H1 (cell line): Measurements from ENCODE around the gene ST3GAL3. TPM values are rescaled to one million over a fixed set of nuclear protein-coding genes. Genes with fewer than 3 reads are reported as not detected.

Experiments used
- CTCF ChIA-PET: fragments of 300-600 bp; sonication (Branson Sonifier 250); formaldehyde crosslinking; loops from one replicate; lab custom pipeline; 2021; ENCODE audit not compliant: partially characterized antibody; lab: Charles Lee
- POLR2A ChIA-PET: fragments of 300-600 bp; sonication (Branson Sonifier 250); formaldehyde crosslinking; loops from one replicate; lab custom pipeline; 2021; ENCODE audit warnings: inconsistent platforms; ENCODE audit not compliant: partially characterized antibody; lab: Charles Lee
- DNase-seq, 2 experiments: peaks; one replicate each; pipeline versions ENCODE4 v3.0.0 to v3.0.0-alpha.2; 2010 to 2022; ENCODE audit warnings: low spot score in 2 of 2, low read depth in 1 of 2, mixed read lengths in 1 of 2
- FAIRE-seq: peaks from 2 replicates; lab custom pipeline; 2011; peaks lifted over from hg19 to GRCh38; lab: Jason Lieb, UNC
- H2AFZ ChIP-seq: 2 replicates; pipeline ENCODE4 v1.8.1; 2012; ENCODE audit warnings: low read length, inconsistent platforms
- H2AK5ac ChIP-seq: 2 replicates; pipeline ENCODE4 v1.6.1; 2013; ENCODE audit warnings: low read depth, low read length
- H2BK120ac ChIP-seq: replicated peaks from 2 replicates; pipeline ENCODE3; 2013; ENCODE audit warnings: low read depth, low read length, inconsistent platforms
- H2BK12ac ChIP-seq: 2 replicates; pipeline ENCODE4 v1.6.1; 2013; ENCODE audit warnings: low read depth, low read length
- H2BK15ac ChIP-seq: 2 replicates; pipeline ENCODE4 v1.6.1; 2013; ENCODE audit warnings: low read length
- H2BK20ac ChIP-seq: 2 replicates; pipeline ENCODE4 v1.6.1; 2013; ENCODE audit warnings: low read length
- H2BK5ac ChIP-seq: 2 replicates; pipeline ENCODE4 v1.6.1; 2013; ENCODE audit warnings: low read depth, low read length
- H3K14ac ChIP-seq: 2 replicates; pipeline ENCODE4 v1.6.1; 2013; ENCODE audit warnings: inconsistent platforms; ENCODE audit not compliant: insufficient read length
- H3K18ac ChIP-seq: 2 replicates; pipeline ENCODE4 v1.6.1; 2013; ENCODE audit warnings: low read length; ENCODE audit errors: extremely low read depth
- H3K23ac ChIP-seq: 2 replicates; pipeline ENCODE4 v1.6.1; 2013; ENCODE audit warnings: inconsistent platforms; ENCODE audit not compliant: insufficient read length
- H3K23me2 ChIP-seq: 2 replicates; pipeline ENCODE4 v1.6.1; 2013; ENCODE audit warnings: low read depth, low read length
- H3K27ac ChIP-seq: 2 replicates; pipeline ENCODE4 v1.6.1; 2011; ENCODE audit warnings: low read depth, low read length, inconsistent platforms
- H3K27me3 ChIP-seq, 4 experiments: replicated peaks in 1 of 4; 1 replicate in 1 of 4; 2 replicates in 3 of 4; pipeline versions ENCODE4 v1.6.1 to v1.8.1; 2011 to 2013; ENCODE audit warnings: low read length in 3 of 4, mild to moderate bottlenecking in 3 of 4, inconsistent platforms in 2 of 4, mixed read lengths in 2 of 4, moderate library complexity in 1 of 4; ENCODE audit not compliant: control insufficient read depth in 3 of 4, insufficient read depth in 3 of 4; ENCODE audit errors: extremely low read depth in 1 of 4
- H3K36me3 ChIP-seq, 4 experiments: 2 replicates each; pipeline versions ENCODE4 v1.6.1 to v1.8.1; 2011 to 2013; ENCODE audit warnings: mild to moderate bottlenecking in 4 of 4, low read length in 3 of 4, moderate library complexity in 2 of 4, control low read depth in 1 of 4, inconsistent platforms in 1 of 4; ENCODE audit not compliant: insufficient read depth in 4 of 4, control insufficient read depth in 2 of 4
- H3K4ac ChIP-seq: replicated peaks from 2 replicates; pipeline ENCODE3; 2013; ENCODE audit warnings: low read length, low read depth, mixed read lengths, inconsistent platforms; ENCODE audit not compliant: insufficient read length
- H3K4me1 ChIP-seq, 4 experiments: replicated peaks in 1 of 4; 1 replicate in 1 of 4; 2 replicates in 3 of 4; pipeline versions ENCODE4 v1.6.1 to v1.8.1; 2011 to 2013; ENCODE audit warnings: low read length in 3 of 4, inconsistent platforms in 2 of 4, mixed read lengths in 1 of 4; ENCODE audit not compliant: insufficient read depth in 4 of 4, control insufficient read depth in 3 of 4
- H3K4me2 ChIP-seq, 2 experiments: 2 replicates each; pipeline versions ENCODE4 v1.6.1 to v1.8.1; 2011 to 2013; ENCODE audit warnings: low read depth in 2 of 2, low read length in 2 of 2, control low read depth in 1 of 2, inconsistent platforms in 1 of 2, mild to moderate bottlenecking in 1 of 2; ENCODE audit not compliant: insufficient read depth in 1 of 2
- H3K4me3 ChIP-seq, 4 experiments: fragments of 200-600, 300-600 bp in 1 of 4; sonication (generic), shearing (Covaris generic), sonication (Bioruptor Twin) in 1 of 4; 2 replicates each; pipeline versions ENCODE4 v1.5.1 to v1.8.1; 2011 to 2016; ENCODE audit warnings: low read length in 4 of 4, low read depth in 3 of 4, control low read depth in 2 of 4, inconsistent platforms in 2 of 4, mild to moderate bottlenecking in 2 of 4, mixed read lengths in 1 of 4, moderate library complexity in 1 of 4; ENCODE audit not compliant: insufficient read depth in 2 of 4; ENCODE audit errors: extremely low read depth in 1 of 4
- H3K56ac ChIP-seq: replicated peaks from 2 replicates; pipeline ENCODE3; 2013; ENCODE audit warnings: low read depth, mild to moderate bottlenecking, mixed read lengths, low read length, inconsistent platforms; ENCODE audit not compliant: insufficient read length
- H3K79me1 ChIP-seq: 2 replicates; pipeline ENCODE4 v1.6.1; 2013; ENCODE audit warnings: low read depth, low read length, control low read depth
- H3K79me2 ChIP-seq, 2 experiments: 2 replicates each; pipeline versions ENCODE4 v1.6.1 to v1.8.1; 2012 to 2013; ENCODE audit warnings: low read length in 2 of 2, mild to moderate bottlenecking in 2 of 2, inconsistent platforms in 1 of 2; ENCODE audit not compliant: insufficient read depth in 2 of 2, control insufficient read depth in 1 of 2
- H3K9ac ChIP-seq, 4 experiments: replicated peaks in 1 of 4; 1 replicate in 1 of 4; 2 replicates in 3 of 4; pipeline versions ENCODE4 v1.6.1 to v1.8.1; 2011 to 2013; ENCODE audit warnings: low read depth in 3 of 4, low read length in 3 of 4, control low read depth in 2 of 4, mild to moderate bottlenecking in 2 of 4, moderate library complexity in 2 of 4, inconsistent platforms in 1 of 4; ENCODE audit errors: extremely low read depth in 1 of 4
- H3K9me3 ChIP-seq, 2 experiments: 2 replicates each; pipeline versions ENCODE4 v1.6.1 to v1.8.1; 2012 to 2013; ENCODE audit warnings: mild to moderate bottlenecking in 2 of 2, moderate library complexity in 2 of 2, control low read depth in 1 of 2, inconsistent platforms in 1 of 2, low read depth in 1 of 2, low read length in 1 of 2, mixed read lengths in 1 of 2; ENCODE audit not compliant: insufficient read depth in 2 of 2
- H4K20me1 ChIP-seq, 2 experiments: replicated peaks in 1 of 2; 2 replicates each; pipeline versions ENCODE3 to v1.8.1; 2011 to 2013; ENCODE audit warnings: inconsistent platforms in 2 of 2, low read length in 2 of 2, mild to moderate bottlenecking in 1 of 2; ENCODE audit not compliant: insufficient read depth in 2 of 2, control insufficient read depth in 1 of 2
- H4K5ac ChIP-seq: 2 replicates; pipeline ENCODE4 v1.6.1; 2013; ENCODE audit warnings: low read length, low read depth, mixed read lengths, inconsistent platforms; ENCODE audit not compliant: insufficient read length
- H4K8ac ChIP-seq: 2 replicates; pipeline ENCODE4 v1.8.0; 2013; ENCODE audit warnings: mild to moderate bottlenecking, moderate library complexity, low read length, inconsistent platforms; ENCODE audit not compliant: insufficient read depth; ENCODE audit errors: extremely low read depth
- H4K91ac ChIP-seq: replicated peaks from 2 replicates; pipeline ENCODE3; 2013; ENCODE audit warnings: low read length, mixed read lengths, inconsistent platforms; ENCODE audit not compliant: insufficient read length
- CHD1 ChIP-seq: IDR thresholded peaks from 2 replicates; pipeline ENCODE4 v1.6.1; 2012; ENCODE audit warnings: low read depth, low read length, improper control_type of control experiment
- E2F6 ChIP-seq: IDR thresholded peaks from 2 replicates; pipeline ENCODE4 v1.6.1; 2012; ENCODE audit warnings: inconsistent platforms
- KDM4A ChIP-seq: IDR thresholded peaks from one replicate; pipeline ENCODE4 v1.7.1; 2012; ENCODE audit warnings: low read depth, mild to moderate bottlenecking, moderate library complexity, low read length, inconsistent platforms; ENCODE audit not compliant: severe bottlenecking
- POU5F1 ChIP-seq: IDR thresholded peaks from 2 replicates; pipeline ENCODE4 v1.6.1; 2011; ENCODE audit warnings: low read depth, mild to moderate bottlenecking, low read length, moderate library complexity
- WGBS, 2 experiments: shearing (Covaris generic) in 1 of 2; methylation state at CpG; one replicate each; pipeline versions ENCODE4 v1.1.6 to v1.1.7; 2013 to 2015; ENCODE audit warnings: low lambda C conversion rate in 2 of 2, mixed read lengths in 2 of 2, inconsistent platforms in 1 of 2, low coverage in 1 of 2, missing lambda C conversion rate in 1 of 2; ENCODE audit not compliant: insufficient replicate concordance in 2 of 2, insufficient coverage in 1 of 2, insufficient read length in 1 of 2; ENCODE audit errors: extremely low coverage in 1 of 2, missing lambda C conversion rate in 1 of 2; 5-methylcytosine and 5-hydroxymethylcytosine counted together
- polyA plus RNA-seq, 7 experiments: library from polyadenylated mRNA; depleted of rRNA in 3 of 7; stranded (reverse) in 5 of 7; unstranded in 2 of 7; fragments of >200 nt in 5 of 7; fragments of 200-250 nt in 2 of 7; gene quantifications; 1 replicate in 5 of 7; 2 replicates in 1 of 7; 4 replicates in 1 of 7; pipeline versions ENCODE4 v1.2.1 to v1.2.3, GENCODE V29; 2011 to 2013; ENCODE audit warnings: missing spikeins in 2 of 7, mixed read lengths in 2 of 7
- total RNA-seq: library from RNA; stranded (reverse); fragmentation: NEBNext Ultra II Directional; extraction: Animal tissue kit (Norgen Biotek cat#: 25700); gene quantifications from 2 replicates; pipeline ENCODE4 v1.2.1, GENCODE V29; 2021

ST3GAL3 gene
- total and polyA plus RNA-seq, 2 of the 8 experiments (the other 6 are each of a cell fraction or from before 2014, with no cell fraction given) = 6.8 to 7.0 TPM

- Histone ChIP-seq H2BK15ac (no peak overlapping the region), H3K9me3 (no peaks in the 10 kb centered on the region), H3K4me1 (peaks cover 0 to 1% (median 0%) of the 10 kb centered on the region in 4 experiments; a peak in 3 of 7 replicates), H3K36me3 (no peaks in the 10 kb centered on the region), H3K4me2 (no peak overlapping the region), H2BK5ac (no peak overlapping the region), H2BK12ac (no peak overlapping the region), H3K56ac (no peak overlapping the region), H3K79me1 (no peaks in the 10 kb centered on the region; the same call in 1 of the 2 replicates), H4K8ac (no peak overlapping the region), H3K27ac (no peak overlapping the region), H2AK5ac (no peak overlapping the region), H3K23me2 (peaks cover 4% of the 10 kb centered on the region), H3K4ac (no peak overlapping the region), H3K27me3 (no peaks in the 10 kb centered on the region), H3K23ac (no peak overlapping the region), H4K91ac (no peak overlapping the region), H3K18ac (no peak overlapping the region), H3K4me3 (no peak overlapping the region), H3K9ac (no peak overlapping the region), H3K79me2 (no peaks in the 10 kb centered on the region)
- POLR2A ChIA-PET = interaction anchor here (1.1 to 1.6 kb wide), 3 partner anchors 23 to 218 kb away, joined by 3 to 4 read pairs (median 4); no protein-coding TSS in a partner anchor
- 88% methylated on average over 3 of the region's 3 CpGs; no CpG with 5 or more reads in 1 of the 2 experiments for WGBS, 2 experiments
- TF ChIP-seq POU5F1 (no peak), CHD1 (no peak), KDM4A (no peak), E2F6 (no peak)
- TF ChIP-seq, all 59 proteins: peak for 0
- DNase-seq (no peak), FAIRE-seq (no peak)
- no peak overlapping the region for H2BK120ac ChIP-seq
- CTCF ChIA-PET = interaction anchor here (1.2 to 3.4 kb wide), 4 partner anchors 29 to 223 kb away, joined by 3 to 15 read pairs (median 8); partner anchors contain the start of gene ARTN
- H2BK20ac ChIP-seq = no peak overlapping the region
- H4K20me1 ChIP-seq = peaks cover 0 to 7% of the 10 kb centered on the region in 2 experiments
- no peak overlapping the region for H4K5ac ChIP-seq
- H2AFZ ChIP-seq = no peak overlapping the region
- no peak overlapping the region for H3K14ac ChIP-seq
Measured at GRCh38 chr1:43711524-43712386, 4.4 kb downstream of the ST3GAL3 start.
